DND-41 (cell line): ENCODE data around the gene BRIP1.

Experiments used
- ATAC-seq: fragments of 200-7000 bp; cut with Tn5 transposase; 3 replicates; pipeline ENCODE4 v1.9.1; 2021; ENCODE audit warnings: low read depth; ENCODE audit not compliant: insufficient read depth
- DNase-seq: peaks from one replicate; pipeline ENCODE4 v3.0.0-alpha.2; 2020
- H2AFZ ChIP-seq: 2 replicates; pipeline ENCODE4 v1.6.0; 2012; ENCODE audit warnings: low read depth, low read length
- H3K27ac ChIP-seq: 2 replicates; pipeline ENCODE4 v1.5.1; 2012; ENCODE audit warnings: low read length, inconsistent platforms
- H3K27me3 ChIP-seq: fragments of 200-600 bp; sonication (generic); 2 replicates; pipeline ENCODE4 v1.6.0; 2012; ENCODE audit warnings: low read length, mild to moderate bottlenecking, inconsistent platforms; ENCODE audit not compliant: insufficient read depth, poor library complexity
- H3K36me3 ChIP-seq: 2 replicates; pipeline ENCODE4 v1.5.1; 2012; ENCODE audit warnings: low read length, inconsistent platforms; ENCODE audit not compliant: insufficient read depth
- H3K4me1 ChIP-seq: 2 replicates; pipeline ENCODE4 v1.5.1; 2012; ENCODE audit warnings: mild to moderate bottlenecking, low read length; ENCODE audit not compliant: insufficient read depth
- H3K4me2 ChIP-seq: 2 replicates; pipeline ENCODE4 v1.6.0; 2012; ENCODE audit warnings: mild to moderate bottlenecking, moderate library complexity, low read length, inconsistent platforms; ENCODE audit not compliant: insufficient read depth
- H3K4me3 ChIP-seq, 2 experiments: fragments of 200-600 bp in 1 of 2; shearing (Covaris generic) in 1 of 2; 2 replicates each; pipeline ENCODE4 v1.5.1; 2012 to 2016; ENCODE audit warnings: inconsistent platforms in 2 of 2, low read length in 2 of 2, mild to moderate bottlenecking in 2 of 2, low read depth in 1 of 2, moderate library complexity in 1 of 2
- H3K79me2 ChIP-seq: 2 replicates; pipeline ENCODE4 v1.6.0; 2012; ENCODE audit warnings: low read length, inconsistent platforms; ENCODE audit not compliant: insufficient read depth
- H3K9ac ChIP-seq: 2 replicates; pipeline ENCODE4 v1.6.0; 2012; ENCODE audit warnings: low read depth, mild to moderate bottlenecking, inconsistent platforms, low read length, moderate library complexity
- H3K9me3 ChIP-seq: 2 replicates; pipeline ENCODE4 v1.5.1; 2012; ENCODE audit warnings: low read length, moderate library complexity, mild to moderate bottlenecking, inconsistent platforms; ENCODE audit not compliant: insufficient read depth, severe bottlenecking
- H4K20me1 ChIP-seq: 2 replicates; pipeline ENCODE4 v1.6.0; 2012; ENCODE audit warnings: low read length; ENCODE audit not compliant: insufficient read depth
- EZH2 ChIP-seq: IDR thresholded peaks from 3 replicates; pipeline ENCODE4 v1.6.1; 2012; ENCODE audit warnings: borderline replicate concordance, low read depth, mild to moderate bottlenecking, moderate library complexity, low read length, inconsistent platforms; ENCODE audit not compliant: severe bottlenecking
- TF ChIP-seq, protein P1 (sequence below): IDR thresholded peaks from 2 replicates; pipeline ENCODE4 v1.5.1; 2012; ENCODE audit warnings: borderline replicate concordance, low read length, moderate library complexity, mild to moderate bottlenecking; ENCODE audit not compliant: poor library complexity, severe bottlenecking; ENCODE audit errors: extremely low read depth

BRIP1 gene

DNA sequence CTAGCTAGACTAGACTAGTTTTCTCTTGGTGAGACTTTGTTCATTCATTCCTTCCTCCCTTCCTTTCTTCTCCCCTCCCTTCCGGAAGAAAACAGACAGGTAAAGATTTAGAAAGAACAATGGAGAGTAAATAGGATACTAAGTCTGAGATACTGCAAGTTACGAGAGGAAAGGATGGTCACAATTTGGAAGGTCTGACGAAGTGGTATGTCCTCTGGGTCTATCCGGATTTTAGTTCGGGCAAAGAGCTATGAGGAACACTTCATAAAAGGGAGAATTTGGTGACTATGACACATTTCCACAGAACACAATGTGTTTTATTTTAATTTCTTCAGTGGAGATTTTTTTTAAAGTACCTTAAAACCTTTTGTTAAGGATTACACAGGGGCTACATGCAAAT lies 107.7 kb downstream of the BRIP1 start:
- Histone ChIP-seq H2AFZ (no peak overlapping the region), H3K9me3 (no peaks in the 10 kb centered on the region), H3K27ac (no peak overlapping the region), H3K4me2 (no peak overlapping the region), H3K79me2 (no peaks in the 10 kb centered on the region), H3K4me1 (peaks cover 10% of the 10 kb centered on the region; the same call in 1 of the 2 replicates), H3K36me3 (peaks cover 61% of the 10 kb centered on the region), H3K4me3 (no peak overlapping the region), H3K9ac (no peak overlapping the region), H3K27me3 (no peaks in the 10 kb centered on the region), H4K20me1 (no peaks in the 10 kb centered on the region)
- DNase-seq (no peak), ATAC-seq (no peak)
- TF ChIP-seq, protein P1, sequence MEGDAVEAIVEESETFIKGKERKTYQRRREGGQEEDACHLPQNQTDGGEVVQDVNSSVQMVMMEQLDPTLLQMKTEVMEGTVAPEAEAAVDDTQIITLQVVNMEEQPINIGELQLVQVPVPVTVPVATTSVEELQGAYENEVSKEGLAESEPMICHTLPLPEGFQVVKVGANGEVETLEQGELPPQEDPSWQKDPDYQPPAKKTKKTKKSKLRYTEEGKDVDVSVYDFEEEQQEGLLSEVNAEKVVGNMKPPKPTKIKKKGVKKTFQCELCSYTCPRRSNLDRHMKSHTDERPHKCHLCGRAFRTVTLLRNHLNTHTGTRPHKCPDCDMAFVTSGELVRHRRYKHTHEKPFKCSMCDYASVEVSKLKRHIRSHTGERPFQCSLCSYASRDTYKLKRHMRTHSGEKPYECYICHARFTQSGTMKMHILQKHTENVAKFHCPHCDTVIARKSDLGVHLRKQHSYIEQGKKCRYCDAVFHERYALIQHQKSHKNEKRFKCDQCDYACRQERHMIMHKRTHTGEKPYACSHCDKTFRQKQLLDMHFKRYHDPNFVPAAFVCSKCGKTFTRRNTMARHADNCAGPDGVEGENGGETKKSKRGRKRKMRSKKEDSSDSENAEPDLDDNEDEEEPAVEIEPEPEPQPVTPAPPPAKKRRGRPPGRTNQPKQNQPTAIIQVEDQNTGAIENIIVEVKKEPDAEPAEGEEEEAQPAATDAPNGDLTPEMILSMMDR, result no peak
- TF ChIP-seq EZH2, result no peak

DNA sequence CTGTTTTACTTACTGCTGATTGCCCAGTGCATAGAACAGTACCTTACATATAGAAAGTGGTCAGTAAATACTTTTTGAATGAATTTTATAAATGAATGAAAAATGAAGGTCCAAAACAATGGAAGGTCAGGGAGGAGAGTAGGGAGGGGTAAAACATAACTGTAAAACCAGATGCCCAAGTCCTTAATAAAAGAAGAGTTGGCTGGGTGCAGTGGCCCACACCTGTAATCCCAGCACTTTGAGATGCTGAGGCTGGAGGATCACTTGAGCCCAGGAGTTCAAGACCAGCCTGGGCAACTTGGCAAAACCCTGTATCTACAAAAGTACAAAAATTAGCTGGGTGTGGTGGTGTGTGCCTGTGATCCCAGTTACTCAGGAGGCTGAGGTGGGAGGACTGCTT lies 108.2 kb downstream of the BRIP1 start:
- DNase-seq, result no peak
- Histone ChIP-seq H3K4me1 (peaks cover 10% of the 10 kb centered on the region; the same call in 1 of the 2 replicates), H3K27me3 (no peaks in the 10 kb centered on the region), H3K36me3 (peaks cover 64% of the 10 kb centered on the region), H3K27ac (no peak overlapping the region), H3K9me3 (no peaks in the 10 kb centered on the region), H2AFZ (no peak overlapping the region), H3K4me2 (no peak overlapping the region), H3K9ac (no peak overlapping the region), H4K20me1 (no peaks in the 10 kb centered on the region), H3K4me3 (no peak overlapping the region), H3K79me2 (no peaks in the 10 kb centered on the region)
- TF ChIP-seq, protein P1, result no peak
- no peak for TF ChIP-seq EZH2
- ATAC-seq, result no peak

DNA sequence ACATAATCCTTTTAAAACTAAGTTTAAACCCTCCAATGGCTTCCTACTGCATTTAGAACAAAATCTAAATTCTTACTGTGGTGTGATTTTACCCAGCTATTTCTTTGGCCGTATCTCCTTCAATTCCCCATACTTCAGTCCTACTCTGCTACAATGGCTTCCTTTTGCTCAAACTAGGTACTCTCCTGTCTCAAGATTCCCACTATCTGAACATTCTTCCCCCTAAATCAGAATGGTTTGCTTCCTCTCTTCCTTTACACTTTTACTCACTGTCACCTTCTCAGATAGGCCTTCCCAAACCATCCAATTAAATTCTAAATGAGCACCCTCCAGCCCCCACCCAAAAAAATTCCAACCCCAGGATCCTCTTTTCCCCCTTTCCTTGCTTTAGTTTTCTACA lies 109.2 kb downstream of the BRIP1 start:
- ATAC-seq (no peak), DNase-seq (no peak)
- Histone ChIP-seq H3K36me3 (peaks cover 65% of the 10 kb centered on the region), H3K4me2 (no peak overlapping the region), H2AFZ (no peak overlapping the region), H3K27me3 (no peaks in the 10 kb centered on the region), H3K79me2 (no peaks in the 10 kb centered on the region), H4K20me1 (no peaks in the 10 kb centered on the region), H3K4me1 (peaks cover 10% of the 10 kb centered on the region; the same call in 1 of the 2 replicates), H3K27ac (no peak overlapping the region), H3K9me3 (no peaks in the 10 kb centered on the region), H3K9ac (no peak overlapping the region), H3K4me3 (no peak overlapping the region)
- TF ChIP-seq, protein P1, result no peak
- TF ChIP-seq EZH2, result no peak

DNA sequence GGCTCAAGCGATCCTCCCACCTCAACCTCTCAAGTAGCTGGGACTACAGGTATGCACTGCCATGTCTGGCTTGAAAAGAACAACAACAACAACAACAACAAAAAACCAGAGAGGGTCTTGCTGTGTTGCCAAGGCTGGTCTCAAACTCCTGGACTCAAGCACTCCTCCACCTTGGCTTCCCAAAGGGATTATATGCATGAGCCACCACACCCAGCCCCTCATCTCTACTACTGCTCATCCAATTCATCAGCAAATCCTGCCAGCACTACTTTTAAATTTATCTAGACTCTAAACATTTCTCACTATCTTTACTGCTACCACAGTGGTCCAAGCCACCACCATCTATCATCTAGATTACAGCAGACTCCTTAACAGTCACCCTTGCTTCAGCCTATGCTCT lies 109.6 kb downstream of the BRIP1 start:
- no peaks in the 10 kb centered on the region for H3K9me3 ChIP-seq
- peaks cover 64% of the 10 kb centered on the region for H3K36me3 ChIP-seq
- H4K20me1 ChIP-seq, result no peaks in the 10 kb centered on the region
- no peak overlapping the region for H2AFZ ChIP-seq
- no peak overlapping the region for H3K4me2 ChIP-seq
- no peaks in the 10 kb centered on the region for H3K79me2 ChIP-seq
- no peak overlapping the region for H3K4me3 ChIP-seq
- H3K27me3 ChIP-seq, result no peaks in the 10 kb centered on the region
- H3K27ac ChIP-seq, result no peak overlapping the region
- no peak overlapping the region for H3K9ac ChIP-seq
- TF ChIP-seq EZH2, result no peak
- TF ChIP-seq, protein P1, result no peak
- peaks cover 10% of the 10 kb centered on the region; the same call in 1 of the 2 replicates for H3K4me1 ChIP-seq
- DNase-seq, result no peak
- no peak for ATAC-seq
